GM18517 (cell line): Measurements from ENCODE around the gene IFT43.

Experiments
- ATAC-seq: cut with Tn5 transposase; IDR thresholded peaks from one replicate; pipeline ENCODE4 v1.9.1; 2021; ENCODE audit warnings: mild to moderate bottlenecking, moderate library complexity; ENCODE audit not compliant: unreplicated experiment

The IFT43 gene

DNA sequence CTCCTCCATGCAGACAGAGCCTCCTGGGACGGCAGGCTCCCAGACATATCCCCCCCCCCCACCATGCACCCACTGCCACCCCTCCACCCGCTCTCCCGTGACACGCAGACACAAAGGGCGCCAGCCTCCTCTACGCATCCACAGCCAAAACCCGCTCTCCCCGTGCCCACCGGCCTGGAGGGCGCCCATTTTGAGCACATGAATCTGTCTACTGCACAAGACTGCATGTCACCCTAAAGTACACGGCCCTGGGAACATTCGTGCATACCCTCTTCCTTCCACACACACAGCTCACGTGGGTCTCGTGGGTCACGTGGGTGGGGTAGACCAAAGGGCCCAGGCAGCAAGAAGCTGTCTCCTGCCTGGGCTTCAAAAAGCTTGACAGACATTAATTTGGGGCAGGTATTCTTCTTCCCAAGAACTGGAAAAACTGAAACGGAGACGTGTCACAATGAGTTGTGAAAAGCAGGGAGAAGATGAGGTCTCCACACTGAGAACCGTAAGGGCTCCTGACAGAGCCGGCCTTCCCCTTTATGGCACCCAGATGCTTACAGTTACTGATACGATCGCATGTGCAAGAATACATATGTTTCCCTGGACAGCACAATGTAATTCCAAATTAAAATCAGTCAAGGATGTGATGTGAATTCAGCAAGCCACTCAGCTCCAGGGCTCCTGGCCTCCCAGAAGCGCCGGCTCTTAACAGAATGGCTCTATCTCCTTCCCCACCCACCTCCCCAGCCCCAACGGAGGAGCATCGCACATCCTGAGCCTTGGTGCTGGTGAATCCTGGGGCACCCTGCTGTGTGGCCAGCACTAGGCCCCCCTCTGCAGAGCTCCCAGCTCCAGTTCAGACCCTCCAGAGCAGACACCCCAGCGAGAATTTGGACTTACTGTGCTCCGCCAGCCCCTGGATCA is 5.7 kb upstream of the IFT43 start:
- ATAC-seq = no peak

DNA sequence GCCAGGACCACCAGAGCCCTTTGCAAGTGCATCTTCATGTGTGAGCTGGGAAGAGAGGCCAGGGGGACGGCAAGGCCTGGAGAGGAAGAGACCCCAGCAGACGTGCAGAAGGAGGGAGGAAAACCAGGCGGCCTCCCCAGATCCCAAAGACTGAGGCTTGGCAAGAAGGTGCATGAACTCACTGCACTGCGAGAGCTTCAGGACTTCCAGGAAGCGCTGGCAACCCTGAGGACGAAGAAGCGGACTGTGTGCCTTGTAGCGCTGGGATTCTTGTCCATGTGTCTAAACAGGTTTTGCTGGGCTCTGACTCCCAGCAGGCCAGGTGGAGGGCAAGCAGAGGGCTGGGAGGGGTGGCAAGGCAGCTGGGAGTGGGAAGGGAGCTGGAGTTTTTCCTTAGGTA is 4.7 kb upstream of the IFT43 start:
- no peak for ATAC-seq

DNA sequence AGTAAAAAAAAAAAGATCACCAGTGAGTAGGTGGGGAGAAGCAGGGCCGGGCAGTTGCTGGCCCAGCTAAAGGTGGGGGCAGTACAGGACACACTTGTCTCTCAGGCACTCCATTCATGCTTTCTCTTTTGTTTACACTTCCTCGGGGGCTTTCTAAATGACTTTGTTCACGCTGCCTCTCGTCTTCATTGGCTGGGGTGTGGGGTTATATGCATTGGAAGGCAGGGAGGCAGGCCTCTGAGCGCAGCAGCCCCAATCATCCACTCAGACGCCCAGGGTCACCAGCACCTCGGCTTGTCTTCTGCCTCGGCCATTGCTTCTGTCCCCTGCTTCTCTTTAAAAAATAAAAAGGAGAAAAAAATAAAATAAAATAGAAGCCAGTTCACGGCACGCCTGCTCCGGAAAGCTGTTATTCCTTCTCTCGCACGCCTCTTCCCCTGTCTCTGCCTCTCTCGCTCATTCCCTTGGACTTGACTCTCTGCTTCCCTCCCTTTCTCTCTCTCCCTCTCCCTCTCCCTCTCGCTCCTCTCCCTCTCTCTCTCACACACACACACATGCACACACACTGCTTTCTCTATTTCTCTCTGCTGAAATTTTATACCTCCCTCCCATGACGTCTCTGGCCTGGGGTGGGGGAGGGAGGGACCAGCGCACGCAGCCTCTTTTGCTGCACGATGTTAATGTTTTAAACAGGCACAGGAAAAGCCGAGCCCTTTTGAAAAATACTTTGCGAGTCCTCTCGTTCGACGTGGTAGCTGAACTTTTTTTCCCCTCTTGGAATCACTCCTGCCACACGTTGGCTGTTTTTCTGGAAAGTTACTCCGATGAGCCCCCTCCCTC is 3.9 kb upstream of the IFT43 start, which contains the start of gene TGFB3:
Gene TGFB3, minus strand, starts transcription at position 570 of the 840 bp plus-strand sequence. CDS start 1,102 bp downstream, outside the sequence.
- ATAC-seq = peak; percentile 60

DNA sequence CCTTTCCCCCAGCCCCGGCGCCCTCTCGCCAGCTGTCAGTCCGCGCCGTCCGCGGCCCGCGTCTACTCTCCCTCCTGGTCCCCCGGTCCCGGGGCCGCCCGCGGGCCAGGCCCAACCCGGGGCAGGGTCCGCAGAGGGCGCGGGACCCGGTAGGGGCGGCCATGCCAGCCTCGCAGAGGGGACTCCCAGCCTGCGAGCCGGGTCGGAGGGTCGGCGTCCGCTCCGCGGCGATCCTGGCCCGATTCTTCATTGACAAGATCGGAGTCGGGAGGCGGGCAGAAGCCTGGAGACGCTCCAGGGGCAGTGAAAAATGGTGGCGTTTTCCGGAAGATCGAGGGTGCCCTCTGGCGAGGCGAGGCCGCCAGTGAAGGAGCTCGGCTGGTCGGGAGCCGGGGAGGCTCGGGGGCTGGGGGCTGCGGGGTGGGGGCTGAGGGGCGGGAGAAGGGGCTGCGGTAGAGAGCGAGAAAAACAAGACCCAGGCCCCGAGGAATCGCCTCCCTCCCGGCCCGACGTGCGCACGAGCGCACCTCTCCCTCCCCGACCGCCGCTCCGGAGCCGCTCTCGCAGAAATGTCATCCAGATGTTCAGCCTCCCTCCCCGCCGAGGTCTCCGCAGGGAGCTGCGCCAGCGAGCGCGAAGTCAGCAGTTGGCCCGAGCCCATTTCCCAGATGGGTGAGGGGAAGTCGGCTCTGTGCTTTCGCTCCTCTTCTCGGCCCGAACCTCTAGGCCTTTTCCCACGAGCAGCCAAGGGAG is 3.1 kb upstream of the IFT43 start:
- no peak for ATAC-seq

DNA sequence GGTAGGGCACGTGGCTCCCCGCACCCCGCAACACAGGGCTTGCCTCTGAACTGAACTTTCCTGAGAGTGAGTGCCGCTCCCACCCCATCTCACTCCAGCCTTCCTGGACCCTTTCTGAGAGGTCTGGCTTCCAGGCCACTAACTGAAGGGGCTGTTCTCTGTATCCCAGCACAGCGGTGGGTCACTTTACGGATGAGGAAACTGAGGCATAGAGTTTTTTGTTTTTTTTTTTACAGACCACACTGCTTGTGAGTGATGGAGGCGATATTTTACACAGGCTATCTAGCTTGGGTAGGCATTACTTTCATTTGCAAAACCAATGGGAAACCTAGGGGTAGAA is 2.6 kb upstream of the IFT43 start:
- no peak for ATAC-seq

DNA sequence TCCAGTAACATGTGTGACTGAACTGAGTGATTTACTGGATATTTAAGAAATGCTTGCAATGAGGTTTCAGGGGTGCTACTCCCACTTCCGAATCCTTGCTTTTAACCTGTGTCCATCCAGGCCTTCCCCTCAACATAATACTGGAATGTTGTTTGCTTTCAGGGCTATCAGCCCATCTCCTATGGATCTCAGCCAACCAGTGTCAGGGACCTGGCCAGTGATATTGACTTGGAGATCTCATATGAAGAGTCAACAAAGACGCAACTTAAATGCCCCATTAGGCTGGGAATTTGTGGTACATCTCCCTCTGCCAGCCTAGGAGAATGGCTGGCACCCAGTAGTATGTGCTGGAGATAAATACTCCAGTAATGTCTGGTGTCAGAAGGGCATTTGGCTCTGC is 889 bp upstream of the IFT43 start:
- ATAC-seq = no peak

DNA sequence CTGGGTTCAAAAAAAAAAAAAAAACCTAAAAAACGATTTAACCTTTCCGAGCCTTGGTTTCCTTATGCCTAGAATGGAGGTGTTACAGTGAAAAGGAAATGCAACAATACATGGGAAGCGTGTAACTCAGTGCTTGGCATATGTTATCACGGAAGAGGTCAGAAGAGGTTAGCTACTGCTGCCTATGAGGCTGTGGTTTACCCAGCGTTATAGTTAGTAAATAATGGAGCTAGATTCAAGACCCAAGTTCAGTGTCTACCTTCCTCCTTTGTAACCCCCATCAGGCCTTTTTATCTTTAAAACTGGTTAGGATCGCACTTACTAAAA is 839 bp downstream of the IFT43 start:
- no peak for ATAC-seq

DNA sequence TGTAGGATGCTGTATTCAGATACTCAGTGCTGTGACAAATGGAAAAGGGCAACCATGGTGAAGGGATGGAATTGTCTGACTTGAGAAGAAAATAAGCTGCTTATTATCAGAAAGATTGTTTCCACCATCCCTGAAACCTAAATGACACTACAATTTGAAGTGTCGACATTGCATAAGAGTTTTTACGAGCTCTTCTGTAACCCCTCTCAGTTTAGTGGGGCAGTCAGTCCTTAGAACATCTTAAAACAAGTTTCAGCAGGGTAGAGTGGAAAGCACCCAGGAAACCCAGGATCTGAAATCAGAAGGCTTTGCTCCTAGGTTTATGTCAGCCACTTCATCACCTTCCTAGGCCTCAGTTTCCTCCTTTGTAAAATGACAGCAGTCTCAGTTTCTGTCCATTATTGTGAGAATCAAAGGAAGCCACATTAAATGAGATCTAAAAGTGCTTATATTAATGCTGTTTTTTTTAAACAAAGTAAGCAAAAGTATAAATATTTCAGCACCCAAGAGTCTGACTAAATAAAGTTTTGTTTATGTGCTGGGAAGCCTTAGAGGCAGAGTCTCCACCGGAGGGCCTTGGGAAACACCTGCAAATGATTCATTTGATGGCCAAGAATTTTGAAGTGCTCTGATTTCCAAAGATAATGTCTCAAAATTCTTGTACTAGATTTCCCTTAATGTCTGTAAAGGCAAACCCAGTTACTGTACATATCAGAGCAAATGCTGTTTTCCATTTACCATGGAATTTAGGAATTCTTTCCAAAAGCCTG is 1.8 kb downstream of the IFT43 start:
- no peak for ATAC-seq

DNA sequence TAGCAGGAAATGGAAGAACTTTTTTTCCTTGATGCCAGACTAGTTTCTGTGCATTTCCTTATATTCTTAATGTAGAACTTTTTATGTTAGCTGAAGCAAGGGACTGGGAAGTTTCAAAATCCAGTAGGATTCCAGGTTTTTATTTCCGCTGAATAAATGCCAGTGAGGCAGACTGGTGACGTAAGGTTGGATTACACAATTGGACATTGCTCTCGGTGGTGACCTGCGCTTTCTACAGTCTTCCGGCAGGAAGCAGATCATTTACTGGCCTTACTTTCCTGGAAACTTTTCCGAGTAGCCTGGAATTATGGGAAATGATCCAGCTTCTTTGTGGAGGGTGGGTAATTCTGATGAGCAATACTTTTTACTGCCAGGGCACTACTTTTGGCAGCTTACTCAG is 3.6 kb downstream of the IFT43 start:
- no peak for ATAC-seq

DNA sequence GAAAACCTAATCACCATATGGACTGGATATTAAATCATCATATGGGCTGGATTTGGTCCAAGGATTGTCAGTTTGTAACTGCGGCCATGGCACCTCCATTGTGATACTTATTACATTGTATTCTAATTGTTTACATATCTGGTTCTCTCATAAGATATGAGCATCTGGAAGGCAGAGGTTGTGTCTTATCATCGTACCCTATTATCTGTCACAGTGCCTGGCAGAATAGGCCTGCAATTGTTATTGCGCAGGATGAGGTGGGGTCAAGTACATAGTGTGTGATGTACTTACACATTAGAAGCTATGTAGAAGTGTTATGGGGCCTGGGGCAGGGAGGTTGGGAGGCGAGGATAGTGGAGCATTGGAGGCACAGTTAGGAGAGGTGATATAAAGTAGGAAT is 4.7 kb downstream of the IFT43 start:
- no peak for ATAC-seq

DNA sequence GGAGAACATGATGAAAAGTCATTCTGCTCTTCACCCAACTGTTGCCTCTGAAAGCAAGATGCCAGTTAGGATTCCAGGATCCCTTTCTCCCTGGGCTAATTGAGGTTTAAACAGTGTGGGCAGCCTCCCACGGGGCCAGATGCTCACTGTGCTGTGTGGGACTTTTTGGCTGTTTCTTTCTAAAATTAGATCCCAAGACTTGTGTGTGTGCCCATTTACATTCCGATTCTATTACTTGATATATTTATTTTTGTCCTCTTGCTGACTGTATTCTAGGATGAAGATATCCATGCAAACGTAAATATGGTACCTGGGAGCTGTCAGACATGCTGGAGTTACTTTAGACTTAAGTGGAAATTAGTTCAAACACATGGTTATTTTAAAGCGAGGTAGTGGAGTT is 6.2 kb downstream of the IFT43 start:
- ATAC-seq = no peak

DNA sequence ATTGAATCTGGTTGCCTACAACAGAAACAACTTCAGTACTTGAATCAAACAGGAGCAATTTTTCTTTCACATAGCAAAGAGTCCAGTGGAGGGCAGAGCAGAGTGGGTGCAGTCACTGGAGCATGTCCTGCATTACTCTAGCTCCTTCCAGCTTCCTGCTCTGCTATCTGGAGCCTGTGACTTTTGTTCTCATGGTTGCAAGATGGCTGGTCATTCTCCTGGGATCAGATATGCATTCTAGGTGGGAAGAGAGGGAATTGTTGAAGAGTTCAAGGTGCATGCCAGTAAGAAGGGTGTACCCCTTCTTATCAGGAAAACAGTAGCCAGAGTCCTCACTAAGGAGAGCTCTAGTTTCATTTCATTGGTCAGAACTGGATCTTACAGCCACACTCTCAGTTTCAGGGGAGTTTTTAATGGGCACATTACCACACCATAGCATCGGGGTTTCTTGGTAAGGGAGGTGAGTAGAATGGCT is 8.0 kb downstream of the IFT43 start:
- ATAC-seq = no peak

DNA sequence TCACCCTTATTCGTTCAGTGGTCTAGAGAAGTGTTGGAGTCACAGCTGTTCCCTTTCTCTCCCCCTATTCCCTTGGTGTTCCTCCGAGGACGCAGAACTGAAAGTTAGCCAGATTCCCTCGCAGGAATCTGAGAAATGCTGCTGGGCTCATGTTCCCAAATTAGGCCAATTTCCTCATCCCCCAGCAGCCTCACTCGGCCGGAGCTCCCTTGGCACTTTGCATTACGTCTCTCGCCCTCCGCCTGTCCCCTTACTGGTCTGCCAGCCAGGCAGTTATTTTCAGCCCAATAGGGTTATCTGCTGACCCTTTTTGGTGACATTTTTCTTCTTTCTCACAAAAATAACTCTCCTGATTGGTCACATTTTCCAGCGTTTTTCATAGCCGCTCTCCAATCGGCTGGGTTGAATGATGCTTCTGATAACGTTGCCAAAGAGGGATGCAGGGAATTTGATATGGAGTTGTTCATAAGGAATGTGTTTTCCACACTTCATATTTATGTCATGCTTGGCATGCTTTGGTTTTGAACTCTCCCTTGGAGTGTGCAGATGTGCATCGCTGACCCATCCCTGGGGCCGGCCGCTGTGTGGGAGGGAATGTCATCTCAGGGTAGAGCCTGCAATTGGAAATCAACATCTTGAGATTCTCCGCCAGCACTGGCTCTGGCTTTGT is 9.9 kb downstream of the IFT43 start:
- ATAC-seq = no peak

DNA sequence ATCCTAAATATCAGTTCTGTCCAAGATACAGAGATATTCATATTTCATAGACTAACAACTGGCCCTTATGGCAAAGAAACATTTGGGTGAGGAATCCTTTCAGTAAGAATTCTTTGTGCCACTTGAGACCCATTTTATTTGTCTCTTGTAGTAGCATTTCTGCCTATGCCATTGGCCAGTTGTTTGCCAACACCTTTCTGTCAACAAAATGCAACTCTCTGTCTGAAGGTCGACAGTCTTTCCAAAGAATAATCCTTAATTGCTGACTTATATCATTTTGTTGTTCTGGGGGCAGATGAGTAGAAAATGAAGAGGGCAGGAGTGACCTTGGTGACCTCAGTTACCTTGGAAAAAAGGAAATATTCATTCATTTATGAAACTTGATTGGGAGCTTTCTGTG is 10.9 kb downstream of the IFT43 start:
- ATAC-seq = no peak

DNA sequence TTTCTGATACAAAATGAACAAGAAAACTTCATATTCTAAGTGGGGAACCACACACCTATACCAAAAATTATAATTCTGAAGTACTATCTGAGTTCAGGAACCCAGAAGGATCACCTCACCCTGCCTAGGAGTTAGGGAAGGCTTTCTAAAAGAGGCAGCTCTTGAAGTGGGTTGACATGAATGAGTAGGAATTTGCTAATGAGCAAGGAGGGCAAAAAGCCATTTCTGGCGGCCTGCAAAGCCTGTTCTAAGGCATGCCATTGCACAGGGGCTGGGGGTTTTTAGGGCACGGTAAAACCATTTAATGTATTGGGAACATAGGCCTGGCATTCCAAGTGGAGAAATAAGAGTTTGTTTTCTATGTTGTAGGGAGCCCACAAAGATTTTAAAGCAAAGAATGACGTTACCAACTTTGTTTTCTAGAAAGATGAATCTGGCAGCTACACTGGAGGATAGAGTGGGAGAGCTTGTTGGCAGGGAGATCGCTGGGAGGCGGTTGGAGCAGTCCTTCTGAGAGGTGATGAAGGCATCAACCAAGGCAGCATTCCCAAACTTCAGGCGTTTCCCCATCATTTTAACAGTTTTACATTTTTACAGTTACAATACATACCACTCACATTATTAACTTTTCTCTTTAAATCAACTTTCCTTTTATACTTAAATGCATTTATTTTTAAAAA is 14.1 kb downstream of the IFT43 start:
- no peak for ATAC-seq

DNA sequence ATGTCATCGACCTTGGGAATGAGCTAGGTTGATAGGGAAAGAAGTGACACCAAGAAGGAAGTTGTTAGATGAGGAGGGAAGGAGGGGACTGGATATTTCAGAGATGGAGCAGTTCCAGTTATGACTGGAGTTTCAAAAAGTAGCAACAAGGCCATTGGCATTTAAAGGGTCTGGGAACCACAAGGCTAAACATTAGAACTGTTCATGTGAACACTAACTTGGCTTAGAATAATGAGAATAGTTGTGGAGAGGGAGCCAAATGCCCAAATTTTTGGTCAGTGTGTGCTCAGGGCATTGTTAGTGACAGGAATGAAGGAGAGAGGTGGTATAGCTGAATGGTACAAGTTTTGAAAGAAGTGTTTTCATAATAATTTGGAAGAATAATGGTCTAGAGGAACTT is 16.8 kb downstream of the IFT43 start:
- no peak for ATAC-seq

DNA sequence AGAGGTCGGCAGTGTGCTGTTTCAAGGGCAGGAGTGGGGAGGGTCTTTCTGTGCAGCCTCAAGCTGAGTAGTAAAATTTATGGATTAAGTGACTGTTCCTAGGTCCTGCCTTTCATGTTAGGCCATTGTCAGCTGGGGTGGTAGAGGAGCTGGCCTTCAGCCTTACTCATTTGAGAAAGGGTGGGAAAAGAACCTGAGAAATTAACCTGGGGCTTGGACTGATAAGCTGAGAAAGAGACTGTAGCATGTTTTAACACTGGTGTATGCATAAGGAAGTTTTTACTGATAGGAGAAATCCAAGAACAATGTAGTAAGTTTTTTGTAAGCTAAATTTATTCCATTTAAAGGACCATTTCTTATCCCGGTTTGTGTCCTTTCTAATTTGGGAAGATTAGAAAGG is 20.7 kb downstream of the IFT43 start:
- no peak for ATAC-seq

DNA sequence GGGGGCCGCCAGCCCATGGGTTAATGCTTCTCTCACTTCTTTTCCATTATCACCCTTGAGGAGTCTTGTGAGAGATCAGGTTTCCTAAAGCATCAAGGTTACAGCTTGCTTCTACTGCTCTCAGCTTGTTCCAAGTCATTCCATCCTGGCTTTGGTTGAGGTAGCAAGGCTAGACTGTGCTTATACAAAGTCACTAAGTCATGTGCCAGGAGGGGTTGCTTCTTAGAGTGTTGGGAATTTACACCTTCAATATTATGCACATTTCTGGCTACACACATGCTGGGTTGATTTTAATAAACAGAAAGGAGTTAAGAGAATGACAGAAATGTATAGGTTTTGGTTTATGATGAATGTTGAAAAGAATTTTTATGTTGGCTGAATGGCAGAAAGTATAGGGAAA is 21.8 kb downstream of the IFT43 start:
- ATAC-seq = no peak

DNA sequence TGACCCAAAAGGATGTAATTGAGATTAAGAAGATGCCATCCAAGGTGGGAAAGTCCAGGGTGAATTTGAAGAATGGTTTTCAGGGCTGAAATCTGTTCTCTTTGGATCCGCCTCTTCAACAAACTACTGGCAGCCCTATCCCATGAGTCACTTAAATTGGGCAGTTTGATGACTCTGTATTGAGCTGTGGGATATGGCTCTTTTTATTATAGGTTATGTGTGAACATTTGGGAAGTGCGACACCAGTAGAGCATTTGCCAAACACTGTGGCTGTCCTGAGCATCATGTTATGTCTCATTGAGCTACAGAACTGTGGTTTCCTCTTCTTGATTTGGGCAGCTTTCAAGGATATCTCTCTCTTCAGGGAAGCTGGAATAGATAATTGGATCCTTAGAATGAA is 22.3 kb downstream of the IFT43 start:
- no peak for ATAC-seq
